Trophoblast cell (in vitro differentiated cells and primary cell): Measurements from ENCODE around the gene PRCC.

ENCODE experiments used
- DNase-seq, 2 donors: peaks; one replicate each; pipeline ENCODE4 v3.0.0-alpha.2; 2016
- H2AFZ ChIP-seq: 2 replicates; pipeline ENCODE4 v1.6.1; 2013; ENCODE audit warnings: low read length, moderate library complexity, mild to moderate bottlenecking; ENCODE audit not compliant: insufficient read depth, poor library complexity
- H2AK5ac ChIP-seq: 2 replicates; pipeline ENCODE4 v1.6.1; 2013; ENCODE audit warnings: mild to moderate bottlenecking, low read length
- H2BK120ac ChIP-seq: 2 replicates; pipeline ENCODE4 v1.6.1; 2013; ENCODE audit warnings: low read length, mild to moderate bottlenecking, moderate library complexity; ENCODE audit not compliant: insufficient read depth, poor library complexity
- H2BK12ac ChIP-seq: 2 replicates; pipeline ENCODE4 v1.6.1; 2013; ENCODE audit warnings: mild to moderate bottlenecking, low read length, moderate library complexity
- H2BK5ac ChIP-seq: 2 replicates; pipeline ENCODE4 v1.6.1; 2013; ENCODE audit warnings: low read length, low read depth, moderate library complexity, mild to moderate bottlenecking; ENCODE audit not compliant: poor library complexity
- H3K14ac ChIP-seq: 2 replicates; pipeline ENCODE4 v1.6.1; 2013; ENCODE audit warnings: mild to moderate bottlenecking, low read length
- H3K18ac ChIP-seq: 2 replicates; pipeline ENCODE4 v1.6.1; 2013; ENCODE audit warnings: mild to moderate bottlenecking, low read length
- H3K23ac ChIP-seq: 2 replicates; pipeline ENCODE4 v1.6.1; 2013; ENCODE audit warnings: low read length
- H3K27ac ChIP-seq: 2 replicates; pipeline ENCODE4 v1.5.1; 2013; ENCODE audit warnings: low read depth, mild to moderate bottlenecking, inconsistent platforms, low read length, moderate library complexity
- H3K27me3 ChIP-seq: 2 replicates; pipeline ENCODE4 v1.6.1; 2013; ENCODE audit warnings: inconsistent platforms, mild to moderate bottlenecking, low read length, moderate library complexity; ENCODE audit not compliant: insufficient read depth
- H3K36me3 ChIP-seq, 2 experiments: 1 replicate in 1 of 2; 2 replicates in 1 of 2; pipeline ENCODE4 v1.6.1; 2013; ENCODE audit warnings: low read length in 2 of 2, mild to moderate bottlenecking in 2 of 2, moderate library complexity in 1 of 2; ENCODE audit not compliant: insufficient read depth in 2 of 2, control insufficient read depth in 1 of 2
- H3K4ac ChIP-seq: 2 replicates; pipeline ENCODE4 v1.6.1; 2013; ENCODE audit warnings: low read depth, mild to moderate bottlenecking, low read length, moderate library complexity
- H3K4me1 ChIP-seq, 2 experiments: 1 replicate in 1 of 2; 2 replicates in 1 of 2; pipeline ENCODE4 v1.6.1; 2013; ENCODE audit warnings: low read length in 2 of 2, mild to moderate bottlenecking in 2 of 2, moderate library complexity in 1 of 2; ENCODE audit not compliant: insufficient read depth in 2 of 2, control insufficient read depth in 1 of 2
- H3K4me2 ChIP-seq: 2 replicates; pipeline ENCODE4 v1.6.1; 2013; ENCODE audit warnings: inconsistent platforms, mild to moderate bottlenecking, low read length, moderate library complexity
- H3K4me3 ChIP-seq: 2 replicates; pipeline ENCODE4 v1.5.1; 2013; ENCODE audit warnings: mild to moderate bottlenecking, low read depth, low read length, inconsistent platforms
- H3K79me1 ChIP-seq: one replicate; pipeline ENCODE4 v1.6.1; 2013; ENCODE audit warnings: low read length
- H3K79me2 ChIP-seq: 2 replicates; pipeline ENCODE4 v1.6.1; 2013; ENCODE audit warnings: low read length, mild to moderate bottlenecking; ENCODE audit not compliant: control insufficient read depth, insufficient read depth, poor library complexity
- H3K9ac ChIP-seq: 2 replicates; pipeline ENCODE4 v1.6.1; 2013; ENCODE audit warnings: mild to moderate bottlenecking, low read length
- H3K9me3 ChIP-seq: 2 replicates; pipeline ENCODE4 v1.6.1; 2013; ENCODE audit warnings: low read depth, mild to moderate bottlenecking, control low read depth, inconsistent platforms, low read length; ENCODE audit not compliant: insufficient read depth
- H4K12ac ChIP-seq: 2 replicates; pipeline ENCODE4 v1.6.1; 2013; ENCODE audit warnings: low read depth, mild to moderate bottlenecking, low read length, moderate library complexity
- H4K8ac ChIP-seq: 2 replicates; pipeline ENCODE4 v1.6.1; 2013; ENCODE audit warnings: low read depth, mild to moderate bottlenecking, low read length, moderate library complexity
- H4K91ac ChIP-seq: one replicate; pipeline ENCODE4 v1.6.1; 2013; ENCODE audit warnings: low read depth, mild to moderate bottlenecking, low read length, moderate library complexity
- WGBS: extraction: QIAGEN DNeasy Blood & Tissue Kit; methylation state at CpG from one replicate; pipeline ENCODE4 v1.1.7; 2013; ENCODE audit warnings: missing lambda C conversion rate; ENCODE audit not compliant: insufficient read length, insufficient coverage; ENCODE audit errors: extremely low coverage; 5-methylcytosine and 5-hydroxymethylcytosine counted together

Gene PRCC

DNA sequence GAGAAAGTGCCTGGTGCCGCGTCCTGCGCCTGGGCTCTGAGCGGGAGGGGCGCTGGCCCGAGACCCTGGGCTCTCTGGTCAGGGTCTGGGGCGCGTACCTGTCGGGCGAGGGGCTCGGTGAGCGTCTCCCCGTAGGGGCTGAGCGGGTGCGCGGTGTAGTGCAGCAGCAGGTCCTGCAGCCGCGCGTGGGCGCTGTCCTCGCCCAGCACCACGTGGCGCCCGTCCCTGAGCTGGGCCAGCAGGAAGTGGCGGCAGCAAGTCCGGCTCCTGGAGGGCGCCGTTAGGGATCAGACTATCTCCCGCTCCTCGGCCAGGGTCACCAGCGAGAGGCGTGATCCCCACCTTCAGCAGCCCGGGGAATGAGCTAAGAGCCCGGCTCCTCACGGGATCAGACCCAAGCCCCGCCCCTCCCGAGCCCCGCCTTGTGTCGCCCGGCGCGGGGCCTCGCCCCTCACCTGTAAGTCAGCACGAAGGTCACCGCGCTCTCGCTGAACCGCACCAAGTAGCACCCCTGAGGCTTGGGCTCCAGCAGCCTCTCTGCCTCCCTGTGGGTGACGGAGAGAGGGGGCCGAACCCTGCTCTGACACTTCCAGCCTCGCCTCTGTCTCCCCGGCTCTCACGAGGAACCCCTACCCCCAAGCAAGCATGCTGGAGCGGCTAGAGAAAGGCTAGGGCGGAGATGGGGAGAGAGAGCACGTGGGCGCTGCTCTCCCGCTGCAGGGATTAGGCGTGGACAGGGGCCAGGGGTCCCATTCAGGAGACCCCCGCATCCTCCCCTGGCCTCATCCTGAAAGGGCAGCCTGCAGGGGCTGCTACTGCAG is 46.6 kb downstream of the PRCC start:
- H4K8ac ChIP-seq, result peak overlapping the region; percentile 59
- H3K23ac ChIP-seq, result no peak overlapping the region
- H2AFZ ChIP-seq, result peak overlapping the region; percentile 21
- no peak overlapping the region for H3K18ac ChIP-seq
- H3K4me3 ChIP-seq, result peak overlapping the region; percentile 10
- no peak overlapping the region for H4K12ac ChIP-seq
- DNase-seq, result peak; percentile 34 to 47
- no CpG with 5 or more reads among the region's 60 CpGs for WGBS
- no peak overlapping the region for H2BK12ac ChIP-seq
- H2BK120ac ChIP-seq, result no peak overlapping the region
- peak overlapping the region; percentile 1 for H3K14ac ChIP-seq
- H3K4me1 ChIP-seq, result peaks cover 9 to 11% of the 10 kb centered on the region in 2 experiments
- H3K4me2 ChIP-seq, result peak overlapping the region; percentile 65
- H3K79me1 ChIP-seq, result no peaks in the 10 kb centered on the region
- no peak overlapping the region for H2AK5ac ChIP-seq
- H3K9ac ChIP-seq, result no peak overlapping the region
- peaks cover 4% of the 10 kb centered on the region for H3K9me3 ChIP-seq
- no peak overlapping the region for H2BK5ac ChIP-seq
- no peaks in the 10 kb centered on the region for H3K79me2 ChIP-seq
- no peak overlapping the region for H3K4ac ChIP-seq
- H3K36me3 ChIP-seq, result no peaks in the 10 kb centered on the region
- H3K27ac ChIP-seq, result no peak overlapping the region
- H3K27me3 ChIP-seq, result peaks cover 2% of the 10 kb centered on the region
- H4K91ac ChIP-seq, result no peak overlapping the region

- Histone ChIP-seq H3K27me3 (peaks cover 2% of the 10 kb centered on the region), H3K79me2 (no peaks in the 10 kb centered on the region), H3K79me1 (no peaks in the 10 kb centered on the region), H2BK120ac (no peak overlapping the region), H4K91ac (no peak overlapping the region), H3K4me2 (no peak overlapping the region), H4K12ac (no peak overlapping the region), H2BK5ac (no peak overlapping the region), H2AFZ (no peak overlapping the region), H3K4me1 (peaks cover 9 to 11% of the 10 kb centered on the region in 2 experiments), H3K4me3 (no peak overlapping the region), H2AK5ac (no peak overlapping the region), H3K36me3 (no peaks in the 10 kb centered on the region), H4K8ac (no peak overlapping the region), H3K18ac (no peak overlapping the region), H3K27ac (no peak overlapping the region), H2BK12ac (no peak overlapping the region), H3K9me3 (peaks cover 4% of the 10 kb centered on the region), H3K23ac (no peak overlapping the region), H3K14ac (no peak overlapping the region), H3K4ac (no peak overlapping the region), H3K9ac (no peak overlapping the region)
- DNase-seq, result no peak
- no CpG with 5 or more reads among the region's 7 CpGs for whole genome bisulfite sequencing
Measured at GRCh38 chr1:156814571-156815260, 47.4 kb downstream of the PRCC start.

GRCh38 chr1:156815307-156815826 is 48.0 kb downstream of the PRCC start:
- Histone ChIP-seq H3K18ac (no peak overlapping the region), H4K8ac (no peak overlapping the region), H3K79me2 (no peaks in the 10 kb centered on the region), H3K4me2 (no peak overlapping the region), H4K91ac (no peak overlapping the region), H2AK5ac (no peak overlapping the region), H2BK5ac (no peak overlapping the region), H3K27ac (no peak overlapping the region), H3K36me3 (no peaks in the 10 kb centered on the region), H3K27me3 (peaks cover 2% of the 10 kb centered on the region), H4K12ac (no peak overlapping the region), H3K4me1 (peaks cover 9 to 11% of the 10 kb centered on the region in 2 experiments), H3K4me3 (no peak overlapping the region), H3K23ac (no peak overlapping the region), H2BK12ac (no peak overlapping the region), H3K9ac (no peak overlapping the region), H3K14ac (no peak overlapping the region), H2BK120ac (no peak overlapping the region), H3K79me1 (no peaks in the 10 kb centered on the region), H3K4ac (no peak overlapping the region), H3K9me3 (peaks cover 4% of the 10 kb centered on the region), H2AFZ (no peak overlapping the region)
- WGBS, result no CpG with 5 or more reads among the region's 5 CpGs
- peak; percentile 17 to 21 for DNase-seq

DNA sequence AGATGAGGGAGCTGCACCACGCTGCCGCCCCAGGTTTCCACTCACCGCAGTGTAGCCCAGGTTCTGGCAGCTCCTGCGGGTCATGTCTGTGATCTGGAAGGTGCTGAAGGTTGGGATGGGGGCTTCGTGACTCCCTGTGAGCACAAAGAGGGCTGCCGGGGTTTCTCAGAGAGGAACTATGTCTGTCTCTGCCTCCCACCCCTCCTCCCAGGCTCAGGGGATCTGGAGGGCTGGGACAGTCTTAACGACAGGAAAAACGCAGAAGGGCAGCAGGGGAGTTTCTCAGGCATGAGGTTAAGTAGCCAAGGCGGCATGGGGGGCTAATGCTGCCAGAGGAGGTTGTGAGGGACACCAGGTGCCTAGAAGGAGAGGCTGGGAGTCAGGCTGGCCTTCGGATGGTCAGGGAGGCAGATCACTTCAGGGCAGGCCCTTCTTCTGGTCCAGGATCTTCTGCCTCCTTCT is 48.7 kb downstream of the PRCC start:
- Histone ChIP-seq H2BK12ac (no peak overlapping the region), H3K27ac (no peak overlapping the region), H3K4me3 (no peak overlapping the region), H4K8ac (no peak overlapping the region), H3K79me1 (no peaks in the 10 kb centered on the region), H4K12ac (no peak overlapping the region), H3K14ac (no peak overlapping the region), H3K9ac (no peak overlapping the region), H3K4me2 (no peak overlapping the region), H3K23ac (no peak overlapping the region), H2BK5ac (no peak overlapping the region), H3K18ac (no peak overlapping the region), H3K9me3 (peaks cover 4% of the 10 kb centered on the region), H2BK120ac (no peak overlapping the region), H2AFZ (no peak overlapping the region), H2AK5ac (no peak overlapping the region), H4K91ac (no peak overlapping the region), H3K4ac (no peak overlapping the region), H3K36me3 (no peaks in the 10 kb centered on the region), H3K27me3 (peaks cover 2% of the 10 kb centered on the region), H3K79me2 (no peaks in the 10 kb centered on the region), H3K4me1 (peaks cover 9 to 11% of the 10 kb centered on the region in 2 experiments)
- no peak for DNase-seq
- no CpG with 5 or more reads among the region's 10 CpGs for WGBS
